ENCODE results near the gene AK2. TPM values are rescaled to one million over a fixed set of nuclear protein-coding genes. Genes with fewer than 3 reads are reported as not detected.
A peak's percentile ranks its signal among the peaks of the same experiment; 100 is the strongest.

The AK2 gene
- total RNA-seq, 4 donors from 2014 or later, result 70.2 to 108 (median 80.7) TPM

DNA sequence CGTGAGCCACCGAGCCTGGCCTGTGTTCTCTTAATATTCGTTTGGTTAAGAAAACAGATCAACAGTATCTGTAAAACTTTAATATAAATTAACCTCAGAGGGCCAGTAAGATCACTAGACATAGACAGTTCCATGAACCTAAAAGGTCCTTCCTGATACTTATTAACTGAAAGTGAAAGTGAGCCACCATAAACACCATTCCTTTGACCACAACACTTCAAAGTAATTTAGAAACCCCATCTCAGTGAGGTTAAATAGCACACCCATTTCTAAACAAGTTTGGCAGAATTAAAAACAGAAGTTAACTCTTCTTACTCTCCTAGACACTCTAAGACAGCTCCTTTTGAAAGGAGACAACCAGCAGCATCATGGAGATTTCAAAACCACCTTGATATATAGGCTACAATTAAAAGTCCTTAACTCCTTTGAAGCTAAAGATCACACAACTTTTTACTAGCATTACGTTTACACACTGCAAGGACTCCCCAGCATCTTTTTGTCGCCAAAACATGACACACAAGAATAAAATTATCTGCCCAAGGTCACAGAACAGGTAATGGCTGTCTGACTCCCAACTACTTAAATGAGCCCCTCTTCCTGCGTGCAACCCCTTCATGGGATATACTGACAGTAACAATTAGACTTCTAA, 74.3 kb downstream of the AK2 start:
- DNase-seq (ENCODE audit: extremely low spot score), result no peak
- Histone ChIP-seq H3K4me3 (peak overlapping the region; percentile 68 to 93 (median 87)), H3K9me3 (no peaks in the 10 kb centered on the region), H3K4me1 (peaks cover 20 to 46% (median 37%) of the 10 kb centered on the region in 4 donors), H3K27me3 (no peaks in the 10 kb centered on the region), H3K36me3 (peaks cover 0 to 3% (median 0%) of the 10 kb centered on the region in 4 donors), H3K27ac (replicated peaks in 1 of 4) (peak overlapping the region in 3 of 4 donors; percentile 8 to 42 (median 39))
- TF ChIP-seq POLR2A (IDR thresholded peaks at IDR 0.05; ENCODE audit: low read depth) (no peak), POLR2AphosphoS5 (IDR thresholded peaks at IDR 0.05) (no peak), EP300 (IDR thresholded peaks at IDR 0.05) (no peak)
- TF ChIP-seq, protein P1, sequence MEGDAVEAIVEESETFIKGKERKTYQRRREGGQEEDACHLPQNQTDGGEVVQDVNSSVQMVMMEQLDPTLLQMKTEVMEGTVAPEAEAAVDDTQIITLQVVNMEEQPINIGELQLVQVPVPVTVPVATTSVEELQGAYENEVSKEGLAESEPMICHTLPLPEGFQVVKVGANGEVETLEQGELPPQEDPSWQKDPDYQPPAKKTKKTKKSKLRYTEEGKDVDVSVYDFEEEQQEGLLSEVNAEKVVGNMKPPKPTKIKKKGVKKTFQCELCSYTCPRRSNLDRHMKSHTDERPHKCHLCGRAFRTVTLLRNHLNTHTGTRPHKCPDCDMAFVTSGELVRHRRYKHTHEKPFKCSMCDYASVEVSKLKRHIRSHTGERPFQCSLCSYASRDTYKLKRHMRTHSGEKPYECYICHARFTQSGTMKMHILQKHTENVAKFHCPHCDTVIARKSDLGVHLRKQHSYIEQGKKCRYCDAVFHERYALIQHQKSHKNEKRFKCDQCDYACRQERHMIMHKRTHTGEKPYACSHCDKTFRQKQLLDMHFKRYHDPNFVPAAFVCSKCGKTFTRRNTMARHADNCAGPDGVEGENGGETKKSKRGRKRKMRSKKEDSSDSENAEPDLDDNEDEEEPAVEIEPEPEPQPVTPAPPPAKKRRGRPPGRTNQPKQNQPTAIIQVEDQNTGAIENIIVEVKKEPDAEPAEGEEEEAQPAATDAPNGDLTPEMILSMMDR (IDR thresholded peaks at IDR 0.05), result no peak
- WGBS, result 59% methylated on average over 6 of the region's 6 CpGs
- intact Hi-C loops (cut with DNase I), result no loop called here

DNA sequence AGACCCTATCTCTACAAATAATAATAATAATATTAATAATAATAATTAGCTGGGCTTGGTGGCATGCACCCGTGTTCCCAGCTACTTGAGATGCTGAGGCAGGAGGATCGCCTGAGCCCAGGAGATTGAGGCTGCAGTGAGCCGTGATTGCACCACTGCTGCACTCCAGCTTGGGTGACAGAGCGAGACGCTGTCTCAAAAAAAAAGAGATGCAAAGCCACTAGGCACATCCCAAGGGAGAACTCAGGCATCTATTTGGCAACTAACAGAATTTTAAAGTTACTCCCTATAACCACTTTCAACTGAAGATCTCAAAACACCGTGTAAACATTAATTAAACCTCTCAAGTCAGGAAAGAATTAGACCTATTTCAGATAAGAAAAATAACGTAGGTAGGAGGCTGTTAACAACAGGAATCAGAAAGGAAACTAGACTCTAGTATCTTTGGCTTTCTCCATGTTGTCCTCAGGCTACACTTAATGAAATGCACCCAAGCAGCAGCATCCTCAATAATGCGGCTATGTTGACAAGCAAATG, 75.8 kb downstream of the AK2 start:
- intact Hi-C loops (cut with DNase I), result no loop called here
- TF ChIP-seq, protein P1 (IDR thresholded peaks at IDR 0.05), result no peak
- TF ChIP-seq POLR2A (IDR thresholded peaks at IDR 0.05; ENCODE audit: low read depth) (no peak), POLR2AphosphoS5 (IDR thresholded peaks at IDR 0.05) (no peak), EP300 (IDR thresholded peaks at IDR 0.05) (no peak)
- H3K27me3 ChIP-seq, result no peaks in the 10 kb centered on the region
- H3K9me3 ChIP-seq, result no peaks in the 10 kb centered on the region
- H3K27ac ChIP-seq (replicated peaks in 1 of 4), result no peak overlapping the region
- peaks cover 20 to 46% (median 37%) of the 10 kb centered on the region in 4 donors for H3K4me1 ChIP-seq
- peaks cover 0 to 3% (median 0%) of the 10 kb centered on the region in 4 donors for H3K36me3 ChIP-seq
- H3K4me3 ChIP-seq, result no peak overlapping the region
- no peak for DNase-seq (ENCODE audit: extremely low spot score)
- WGBS, result 83% methylated on average over 8 of the region's 8 CpGs

DNA sequence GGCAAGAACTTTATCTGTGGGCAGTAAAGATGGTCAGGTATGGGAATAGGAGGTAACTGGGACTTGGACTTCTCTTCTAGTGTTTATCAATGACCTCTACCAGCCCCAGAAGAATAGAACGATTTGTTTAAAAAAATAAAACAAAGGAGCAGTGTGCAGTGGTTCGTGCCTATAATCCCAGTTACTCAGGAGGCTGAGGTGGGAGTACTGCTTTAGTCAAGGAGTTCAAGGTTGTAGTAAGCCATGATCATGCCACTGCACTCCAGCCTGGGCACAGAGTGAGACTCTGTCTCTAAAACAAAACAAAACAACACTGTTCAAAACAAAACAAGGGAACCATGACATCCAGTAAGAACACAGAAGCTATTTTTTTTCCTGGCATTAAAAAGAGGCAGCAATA, 76.3 kb downstream of the AK2 start:
- no peak for TF ChIP-seq EP300 (IDR thresholded peaks at IDR 0.05)
- no peak for TF ChIP-seq POLR2AphosphoS5 (IDR thresholded peaks at IDR 0.05)
- TF ChIP-seq, protein P1 (IDR thresholded peaks at IDR 0.05), result no peak
- TF ChIP-seq POLR2A (IDR thresholded peaks at IDR 0.05; ENCODE audit: low read depth), result no peak
- no peak for DNase-seq (ENCODE audit: extremely low spot score)
- intact Hi-C loops (cut with DNase I), result no loop called here
- H3K4me1 ChIP-seq, result peaks cover 20 to 45% (median 37%) of the 10 kb centered on the region in 4 donors
- no peak overlapping the region for H3K4me3 ChIP-seq
- no peaks in the 10 kb centered on the region for H3K9me3 ChIP-seq
- 34% methylated on average over 2 of the region's 2 CpGs for WGBS
- no peaks in the 10 kb centered on the region for H3K27me3 ChIP-seq
- peaks cover 0 to 3% (median 0%) of the 10 kb centered on the region in 4 donors for H3K36me3 ChIP-seq
- H3K27ac ChIP-seq (replicated peaks in 1 of 4), result no peak overlapping the region

DNA sequence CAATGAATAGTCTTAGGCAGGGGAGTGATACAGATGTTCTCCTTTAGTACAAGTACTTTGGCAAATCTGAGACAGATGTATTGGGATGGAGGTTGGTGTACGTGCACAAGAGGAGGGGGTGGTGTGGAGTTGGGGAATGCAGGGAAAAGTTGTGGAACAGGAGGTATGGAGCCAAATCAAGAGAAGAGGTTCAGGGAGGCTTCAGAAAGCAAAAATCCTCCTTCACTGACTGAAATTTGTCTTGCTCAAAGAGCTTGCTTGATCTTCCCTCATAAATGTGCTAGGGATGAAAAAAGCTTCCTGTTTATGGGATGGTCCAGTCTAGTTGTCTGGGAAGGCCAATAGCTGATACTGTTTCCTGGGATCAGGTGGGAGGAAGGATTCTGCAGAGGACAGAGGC, 77.9 kb downstream of the AK2 start:
- H3K27me3 ChIP-seq, result no peaks in the 10 kb centered on the region
- peaks cover 0 to 3% (median 0%) of the 10 kb centered on the region in 4 donors for H3K36me3 ChIP-seq
- 77% methylated on average over 1 of the region's 1 CpG for WGBS
- no peak for DNase-seq (ENCODE audit: extremely low spot score)
- no peak overlapping the region for H3K4me3 ChIP-seq
- peaks cover 20 to 40% (median 37%) of the 10 kb centered on the region in 4 donors for H3K4me1 ChIP-seq
- TF ChIP-seq POLR2A (IDR thresholded peaks at IDR 0.05; ENCODE audit: low read depth) (no peak), POLR2AphosphoS5 (IDR thresholded peaks at IDR 0.05) (no peak)
- TF ChIP-seq, protein P1 (IDR thresholded peaks at IDR 0.05), result no peak
- intact Hi-C loops (cut with DNase I), result no loop called here
- no peaks in the 10 kb centered on the region for H3K9me3 ChIP-seq
- H3K27ac ChIP-seq (replicated peaks in 1 of 4), result no peak overlapping the region

Other genes with a start within 250 kb of the AK2 start
- gene YARS1, start 219.5 kb downstream of the AK2 start, total RNA-seq, result 10 to 100 TPM; 34.1 to 55.7 (median 38.8) TPM
- 10 to 100 TPM; 14.9 to 24.1 (median 18.6) TPM for gene S100PBP, start 219.2 kb downstream of the AK2 start, total RNA-seq
- 10 to 100 TPM in 2 of 4 donors, 1 to 10 TPM in 2; 5.5 to 17.0 (median 9.8) TPM for gene FNDC5, start 166.0 kb downstream of the AK2 start, total RNA-seq
- under 1 TPM in 1 of 4 donors, not detected in 3; 0.23 TPM for gene HPCA, start 150.4 kb downstream of the AK2 start, total RNA-seq
- 100 to 1,000 TPM in 3 of 4 donors, 10 to 100 TPM in 1; 64.6 to 132 (median 118) TPM for gene TMEM54, start 135.5 kb downstream of the AK2 start, total RNA-seq
- 10 to 100 TPM; 16.2 to 32.3 (median 22.7) TPM for gene RNF19B, start 72.1 kb downstream of the AK2 start, total RNA-seq
- gene AZIN2, start 44.3 kb upstream of the AK2 start, total RNA-seq, result 1 to 10 TPM; 2.5 to 6.1 (median 4.1) TPM
- 1 to 10 TPM; 5.0 to 9.3 (median 7.8) TPM for gene TRIM62, start 145.2 kb upstream of the AK2 start, total RNA-seq
- gene ZNF362, start 219.6 kb upstream of the AK2 start, total RNA-seq, result 10 to 100 TPM; 17.2 to 35.3 (median 25.1) TPM

Measured in esophagus muscularis mucosa (tissue), 4 donors.